HG03520 (cell line): ENCODE results near the gene DNASE2B.
"Not testable (repeated sequence)": the region's sequence is repeated elsewhere in the genome, so short reads cannot be mapped to it uniquely, and the experiment has no call there.

Source experiments
- ATAC-seq: cut with Tn5 transposase; IDR thresholded peaks from one replicate; pipeline ENCODE4 v1.9.1; 2021; ENCODE audit warnings: mild to moderate bottlenecking, moderate library complexity; ENCODE audit not compliant: unreplicated experiment

Gene DNASE2B

DNA sequence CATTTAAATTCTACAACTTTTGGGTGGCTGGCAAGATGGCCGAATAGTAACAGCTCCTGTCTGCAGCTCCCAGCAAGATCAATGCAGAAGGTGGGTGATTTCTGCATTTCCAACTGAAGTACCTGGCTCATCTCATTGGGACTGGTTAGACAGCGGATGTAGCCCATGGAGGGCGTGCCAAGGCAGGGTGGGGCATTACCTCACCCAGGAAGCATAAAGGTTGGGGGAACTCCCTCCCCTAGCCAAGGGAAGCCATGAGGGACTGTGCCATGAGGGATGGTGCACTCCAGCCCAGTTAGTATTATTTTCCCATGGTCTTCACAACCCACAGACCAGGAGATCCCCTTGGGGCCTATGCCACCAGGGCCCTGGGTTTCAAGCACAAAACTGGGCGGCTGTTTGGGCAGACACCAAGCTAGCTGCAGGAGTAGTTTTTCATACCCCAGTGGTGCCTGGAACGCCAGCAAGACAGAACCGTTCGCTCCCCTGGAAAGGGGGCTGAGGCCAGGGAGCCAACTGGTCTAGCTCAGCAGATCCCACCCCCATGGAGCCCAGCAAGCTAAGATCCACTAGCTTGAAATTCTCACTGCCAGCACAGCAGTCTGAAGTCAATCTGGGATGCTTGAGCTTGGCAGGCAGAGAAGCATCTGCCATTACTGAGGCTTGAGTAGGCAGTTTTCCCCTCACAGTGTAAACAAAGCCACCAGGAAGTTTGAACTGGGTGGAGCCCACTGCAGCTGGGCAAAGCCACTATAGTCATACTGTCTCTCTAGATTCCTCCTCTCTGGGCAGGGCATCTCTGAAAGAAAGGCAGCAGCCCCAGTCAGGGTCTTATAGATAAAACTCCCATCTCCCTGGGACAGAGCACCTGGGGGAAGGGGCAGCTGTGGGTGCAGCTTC lies 44.7 kb downstream of the DNASE2B start:
- ATAC-seq: not testable (repeated sequence)

- not testable (repeated sequence) for ATAC-seq
These were observed 50.4 kb downstream of the DNASE2B start for GRCh38 chr1:84448704-84449103.

- no peak for ATAC-seq
These were observed 52.6 kb downstream of the DNASE2B start for GRCh38 chr1:84450910-84451309.

- ATAC-seq: no peak
These were observed 54.2 kb downstream of the DNASE2B start for GRCh38 chr1:84452436-84452835.

GRCh38 chr1:84462118-84462517 lies 63.8 kb downstream of the DNASE2B start:
- ATAC-seq: no peak
